Activated gamma-delta T cell (primary cell): Measurements from ENCODE around the gene GSG1L.
"Not testable (repeated sequence)": the region's sequence is repeated elsewhere in the genome, so short reads cannot be mapped to it uniquely, and the experiment has no call there.

Experiments used
- DNase-seq: peaks from one replicate; lab custom pipeline; 2025; lab: John Stamatoyannopoulos, UW

The GSG1L gene

DNA sequence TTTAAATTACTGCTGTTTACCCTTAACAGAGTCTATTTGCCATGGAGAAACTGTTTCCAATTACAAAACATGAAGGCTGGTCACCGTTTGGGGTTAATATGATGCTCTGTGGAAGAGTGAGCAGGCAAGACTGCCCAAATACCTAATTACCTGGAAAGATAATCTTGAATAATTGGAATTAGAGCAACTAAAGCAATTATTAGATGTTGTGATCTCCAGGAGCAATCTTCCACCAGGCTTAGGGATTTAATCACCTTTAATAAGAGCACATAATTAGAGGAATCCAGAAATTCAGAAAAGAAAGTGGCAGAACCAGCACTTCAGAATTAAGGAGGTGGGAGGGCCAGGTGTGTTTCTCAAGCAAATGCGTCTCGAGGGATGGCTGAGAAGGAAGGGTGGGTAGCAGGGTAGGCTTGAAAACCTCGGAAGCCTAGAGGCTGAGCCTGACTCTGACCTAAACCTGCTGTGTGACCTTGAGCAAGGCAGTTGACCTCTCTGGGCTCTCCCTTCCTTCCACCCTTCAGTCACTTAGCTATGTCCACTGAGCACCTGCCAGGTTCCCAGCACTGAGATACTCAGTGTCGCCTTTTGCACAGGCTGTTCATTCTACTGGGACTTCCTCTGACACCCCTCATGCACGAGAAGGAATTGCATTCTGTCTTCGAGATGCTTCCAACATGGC is 113.2 kb downstream of the GSG1L start:
- DNase-seq = no peak

DNA sequence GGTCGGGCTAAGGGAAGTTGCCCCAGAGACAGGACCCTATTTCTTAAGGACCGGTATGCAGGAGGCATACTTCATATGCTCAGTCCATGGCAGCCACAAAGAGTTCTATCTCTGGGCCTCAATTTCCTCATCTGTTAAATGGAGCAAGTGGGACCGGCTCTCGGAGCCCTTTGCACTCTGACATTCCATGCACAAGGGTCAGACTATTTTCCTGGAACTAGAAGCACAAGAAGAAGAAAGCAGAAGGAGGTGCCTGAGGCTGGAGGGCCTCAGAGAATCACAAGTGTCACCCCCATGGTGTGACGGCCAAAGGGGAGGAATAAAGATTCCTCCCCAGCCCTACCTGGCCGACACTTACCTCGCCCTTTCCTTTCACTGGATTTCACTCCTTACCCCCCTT is 115.8 kb downstream of the GSG1L start:
- DNase-seq = no peak

DNA sequence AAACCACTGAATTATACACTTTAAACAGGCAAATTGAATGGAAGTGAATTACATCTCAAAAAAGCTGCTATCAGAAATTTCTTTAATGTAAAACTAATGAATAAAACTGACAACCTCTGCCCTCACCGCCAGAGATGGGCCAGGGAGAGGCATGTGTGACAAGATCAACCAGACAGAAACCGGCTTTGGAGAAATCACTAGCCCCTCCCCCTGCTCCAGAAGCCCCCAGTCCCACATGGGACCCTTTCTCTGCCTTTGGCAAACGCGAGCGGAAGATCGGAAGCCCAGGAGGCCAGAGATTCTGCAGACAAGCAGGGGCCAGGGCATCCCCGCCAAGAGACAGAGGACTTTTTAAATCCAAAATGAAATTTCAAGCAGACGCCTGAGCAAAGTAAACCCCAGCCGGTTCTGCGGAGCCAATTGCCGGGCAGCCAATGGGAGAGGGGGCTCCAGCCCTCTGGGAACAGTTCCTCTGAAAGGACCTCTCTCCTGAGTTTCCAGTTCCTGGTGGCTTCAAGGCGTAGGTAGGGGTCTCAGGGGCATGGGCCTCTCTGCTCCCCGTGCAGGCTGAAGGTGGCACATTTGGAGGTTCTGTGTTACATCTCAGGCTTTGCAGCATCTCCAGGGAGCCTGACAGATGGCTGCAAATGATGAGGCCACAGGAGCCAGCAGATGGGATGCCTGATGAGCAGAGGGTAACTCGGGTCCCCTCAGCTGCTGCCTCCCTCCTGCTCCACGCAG is 118.1 kb downstream of the GSG1L start:
- DNase-seq = no peak

DNA sequence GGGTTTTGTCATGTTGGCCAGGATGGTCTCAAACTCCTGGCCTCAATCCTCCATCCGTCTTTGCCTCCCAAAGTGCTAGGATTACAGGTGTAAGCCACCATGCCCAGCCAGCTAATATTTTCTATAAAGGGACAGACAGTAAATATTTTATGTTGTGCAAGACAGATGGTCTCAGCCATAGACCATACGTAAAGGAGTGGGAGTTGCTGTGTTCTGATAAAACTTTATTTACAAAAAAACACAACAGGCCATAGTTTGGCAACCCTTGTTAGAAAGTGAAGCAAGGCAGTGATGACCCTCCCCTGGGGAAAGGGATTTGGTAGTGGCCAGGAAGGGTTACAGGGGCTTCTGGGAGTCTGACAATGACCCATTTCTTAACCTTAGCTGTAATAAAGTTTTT is 119.7 kb downstream of the GSG1L start:
- no peak for DNase-seq

DNA sequence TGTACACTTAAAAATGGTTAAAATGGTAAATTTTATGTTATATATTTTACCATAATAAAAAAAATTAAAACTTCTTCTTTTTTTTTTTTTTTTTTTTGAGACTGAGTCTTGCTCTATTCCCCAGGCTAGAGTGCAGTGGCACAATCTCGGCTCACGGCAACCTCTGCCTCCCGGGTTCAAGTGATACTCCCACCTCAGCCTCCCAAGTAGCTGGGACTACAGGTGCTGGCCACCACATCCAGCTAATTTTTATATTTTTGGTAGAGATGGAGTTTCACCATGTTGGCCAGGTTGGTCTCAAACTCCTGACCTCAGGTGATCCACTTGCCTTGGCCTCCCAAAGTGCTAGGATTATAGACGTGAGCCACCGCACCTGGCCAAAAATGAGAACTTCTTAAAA is 121.4 kb downstream of the GSG1L start:
- DNase-seq = not testable (repeated sequence)

DNA sequence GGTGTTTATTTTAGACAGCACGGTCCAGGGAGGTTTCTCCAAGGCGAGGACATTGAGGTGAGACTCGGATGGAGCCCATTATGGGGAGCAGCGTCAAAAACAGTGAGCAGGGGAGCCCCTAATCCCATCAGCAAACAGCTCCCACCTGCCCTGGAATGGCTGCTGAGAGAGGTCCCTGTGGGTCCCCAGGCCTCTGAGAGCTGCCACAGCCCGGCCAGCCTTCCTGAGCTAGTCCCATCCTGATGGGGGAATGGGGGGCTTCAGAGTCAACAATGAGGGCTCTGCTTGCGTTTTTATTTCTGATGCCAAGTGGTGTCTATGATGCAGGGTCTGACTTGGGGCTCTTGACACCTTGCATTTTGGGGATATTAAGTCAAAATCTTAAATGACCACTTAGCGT is 128.4 kb downstream of the GSG1L start:
- no peak for DNase-seq

DNA sequence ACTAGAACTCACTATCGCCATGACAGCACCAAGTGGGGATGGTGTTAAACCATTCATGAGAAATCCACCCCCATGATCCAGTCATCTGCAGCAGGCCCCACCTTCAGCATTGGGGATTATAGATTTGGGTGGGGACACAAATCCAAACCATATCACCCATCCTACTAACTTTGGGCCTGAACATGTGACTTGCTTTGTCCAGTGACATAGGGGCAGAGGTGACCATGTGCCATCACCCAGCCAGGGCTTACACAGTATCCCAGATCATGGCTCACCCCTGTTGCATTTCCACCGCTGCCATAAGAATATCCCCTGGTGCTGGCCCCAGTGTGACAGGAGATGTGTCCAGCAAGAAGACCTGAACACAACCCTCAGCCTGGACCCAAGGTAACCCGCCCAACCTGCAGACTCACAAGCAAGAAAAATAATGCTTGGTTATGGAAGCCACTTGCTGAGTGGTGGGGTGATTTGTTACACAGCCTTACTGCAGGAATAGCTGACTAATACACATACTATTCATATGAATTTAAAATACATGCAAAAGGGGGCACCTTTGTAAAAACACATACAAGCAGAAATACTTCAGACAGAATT is 130.9 kb downstream of the GSG1L start:
- DNase-seq = no peak

DNA sequence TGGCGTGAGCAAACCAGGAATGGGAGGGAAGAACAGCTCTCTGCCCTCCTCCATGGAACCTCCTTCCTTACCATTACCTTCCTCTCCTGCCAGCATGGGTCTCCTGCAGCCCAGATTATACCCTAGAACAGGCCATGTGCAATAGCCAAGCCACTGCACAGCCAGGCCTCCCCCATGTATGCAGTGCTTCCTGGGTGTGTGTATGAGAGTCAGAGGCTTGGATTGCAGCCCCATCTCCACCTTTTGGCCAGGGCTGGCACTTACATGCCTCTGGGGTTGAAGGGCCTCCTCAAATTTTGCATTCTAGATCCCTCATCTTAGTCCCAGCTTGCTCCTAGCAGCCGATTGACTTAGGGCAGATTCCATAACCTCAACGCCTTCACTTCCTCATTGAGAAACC is 133.7 kb downstream of the GSG1L start:
- DNase-seq = no peak

DNA sequence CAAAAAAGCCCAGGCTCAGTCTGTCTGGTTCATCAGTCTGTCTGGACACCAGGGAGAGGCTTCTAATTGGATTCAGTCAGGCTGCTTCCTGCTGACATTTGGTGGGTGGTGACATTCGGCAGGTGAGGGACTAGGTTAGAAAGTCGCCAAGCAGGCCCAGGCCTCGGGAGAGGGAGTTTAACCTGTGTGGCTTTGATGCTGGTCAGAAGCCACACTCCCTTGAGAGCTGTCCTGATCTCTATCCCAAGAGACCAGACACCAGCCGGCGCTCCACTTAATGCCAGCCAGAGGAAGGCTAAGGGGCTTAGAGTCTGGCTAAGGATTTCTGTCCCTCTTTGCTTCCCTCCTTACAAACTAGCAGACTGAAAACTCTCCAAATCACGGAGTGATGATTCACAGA is 135.0 kb downstream of the GSG1L start:
- no peak for DNase-seq

DNA sequence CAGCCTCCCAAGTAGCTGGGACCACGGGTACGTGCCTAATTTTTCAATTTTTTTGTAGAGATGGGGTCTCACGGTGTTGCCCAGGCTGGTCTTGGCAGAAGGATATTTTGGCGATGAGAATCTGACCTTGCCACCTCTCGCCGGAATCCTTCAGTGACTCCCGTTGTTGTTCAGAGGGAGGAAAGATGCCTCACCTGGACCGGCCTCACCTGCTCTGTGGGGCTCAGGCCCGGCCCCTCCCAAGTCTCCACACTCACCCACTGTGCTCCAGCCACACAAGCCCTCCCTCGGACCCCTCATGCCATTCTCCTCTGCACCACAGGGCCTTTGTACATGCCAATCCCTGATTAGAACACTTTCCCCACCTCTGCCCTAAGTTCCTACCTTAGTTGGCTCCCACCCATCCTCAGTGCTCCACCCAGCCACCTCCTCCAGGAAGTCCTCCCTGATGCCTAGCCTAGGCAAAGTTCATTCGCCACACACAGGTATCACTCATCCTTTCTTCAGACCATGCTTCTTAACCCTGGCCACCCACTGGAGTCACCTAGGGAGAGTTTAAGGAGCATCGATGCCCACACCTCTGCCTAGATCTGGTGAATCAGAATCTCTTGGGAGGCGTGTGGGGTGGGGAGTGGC is 136.1 kb downstream of the GSG1L start:
- DNase-seq = no peak

DNA sequence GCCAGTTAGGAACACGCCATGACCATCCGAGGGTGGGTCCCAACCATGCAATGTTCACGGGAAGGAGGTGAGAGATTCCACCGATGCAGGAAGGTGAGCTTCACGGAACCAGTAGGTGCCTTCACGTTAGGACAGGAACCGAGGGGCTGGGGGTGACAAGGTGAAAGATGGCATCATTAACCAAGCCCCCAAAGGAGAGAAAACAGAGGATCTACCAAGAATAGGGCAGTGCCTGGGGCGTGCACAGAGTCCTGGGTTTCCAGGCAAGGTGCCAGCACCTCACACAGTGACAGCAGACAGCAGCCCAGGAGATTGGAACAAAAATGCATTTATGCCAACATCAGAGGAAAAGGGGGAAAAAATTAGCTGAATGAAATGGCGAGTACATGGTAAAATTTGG is 137.9 kb downstream of the GSG1L start:
- no peak for DNase-seq

DNA sequence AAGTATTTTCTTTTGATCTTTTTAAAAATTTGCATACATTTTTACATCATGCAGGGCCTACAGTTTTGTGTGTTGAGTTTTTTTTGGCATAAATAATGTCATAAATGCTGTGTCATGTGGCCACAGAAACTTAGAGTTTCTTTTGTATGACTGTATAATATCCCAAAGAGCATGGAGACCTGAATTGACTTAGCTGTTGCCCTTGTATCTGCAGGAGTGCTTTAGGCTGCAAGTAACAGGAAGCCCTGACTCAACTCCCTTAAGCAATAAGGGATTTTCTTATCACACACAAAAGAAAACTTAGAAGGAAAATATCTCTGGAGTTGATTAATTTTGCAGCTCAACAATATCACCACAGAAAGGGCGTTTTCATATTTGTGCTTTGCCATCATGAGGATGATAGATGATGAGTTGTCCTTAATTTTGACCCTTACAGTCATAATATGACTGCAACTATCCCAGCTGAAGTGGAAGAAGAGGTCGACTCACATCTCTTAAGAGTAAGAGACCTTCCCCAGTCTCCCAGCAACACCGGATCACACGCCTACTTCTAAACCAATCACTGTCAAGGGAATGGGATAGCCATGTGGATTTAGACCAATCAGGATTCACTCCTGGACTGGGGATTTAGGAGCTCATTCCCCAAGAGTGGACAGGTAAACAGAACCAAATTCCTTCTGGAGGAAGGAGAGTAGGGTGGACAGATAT is 138.9 kb downstream of the GSG1L start:
- no peak for DNase-seq

DNA sequence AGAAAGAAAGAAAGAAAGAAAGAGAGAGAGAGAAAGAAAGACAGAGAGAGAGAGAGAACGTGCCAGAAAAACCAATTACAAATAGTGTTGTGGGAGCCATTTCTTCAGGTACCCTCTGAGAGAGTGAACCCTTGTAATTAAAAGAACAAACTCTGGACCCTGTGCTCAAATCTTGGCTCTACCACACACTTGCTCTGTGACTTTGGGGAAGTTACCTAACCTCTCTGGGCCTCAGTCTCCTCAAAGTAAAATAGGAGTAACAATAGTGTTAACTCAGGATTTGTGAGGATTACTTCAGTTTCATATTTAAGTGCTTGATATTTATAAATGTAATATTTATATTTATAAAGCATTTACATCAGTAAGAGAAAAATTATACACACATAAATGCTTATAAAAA is 139.8 kb downstream of the GSG1L start:
- no peak for DNase-seq

DNA sequence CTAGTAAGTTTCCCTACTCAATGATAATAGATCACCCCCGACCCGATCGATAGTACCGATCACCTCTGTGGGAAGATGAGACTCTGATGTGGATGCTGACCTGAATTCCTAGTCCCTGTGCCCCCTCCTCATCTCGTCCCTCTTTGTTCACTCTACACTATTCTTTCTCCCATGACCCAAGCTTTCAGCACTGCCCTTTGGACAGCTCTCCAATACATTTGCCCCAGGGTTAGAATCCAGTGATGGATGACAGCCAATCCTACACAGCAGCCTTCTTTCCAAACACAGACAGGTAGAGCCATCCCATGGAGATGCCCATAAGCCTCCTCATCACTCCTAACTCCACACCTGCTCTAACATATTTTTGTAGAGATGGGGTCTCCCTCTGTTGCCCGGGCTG is 141.1 kb downstream of the GSG1L start:
- DNase-seq = no peak

DNA sequence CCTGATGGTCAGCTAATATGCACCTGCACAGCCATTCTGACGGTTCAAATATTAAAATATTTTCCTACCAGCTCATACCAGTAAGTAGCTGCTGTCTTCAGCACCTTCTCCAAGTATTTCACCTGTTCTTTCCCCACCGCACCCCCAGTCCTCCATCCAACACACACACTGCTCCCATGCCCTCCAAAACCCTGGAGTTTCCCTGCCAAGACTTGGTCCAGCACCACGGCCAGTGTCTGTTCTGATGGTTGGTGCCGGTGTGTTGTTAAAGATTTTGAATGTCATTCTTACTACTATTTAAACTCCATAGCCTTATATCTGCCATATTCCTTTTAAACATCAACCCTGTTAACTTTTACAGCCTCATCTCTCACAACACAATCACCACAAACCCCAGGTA is 142.4 kb downstream of the GSG1L start:
- DNase-seq = no peak

DNA sequence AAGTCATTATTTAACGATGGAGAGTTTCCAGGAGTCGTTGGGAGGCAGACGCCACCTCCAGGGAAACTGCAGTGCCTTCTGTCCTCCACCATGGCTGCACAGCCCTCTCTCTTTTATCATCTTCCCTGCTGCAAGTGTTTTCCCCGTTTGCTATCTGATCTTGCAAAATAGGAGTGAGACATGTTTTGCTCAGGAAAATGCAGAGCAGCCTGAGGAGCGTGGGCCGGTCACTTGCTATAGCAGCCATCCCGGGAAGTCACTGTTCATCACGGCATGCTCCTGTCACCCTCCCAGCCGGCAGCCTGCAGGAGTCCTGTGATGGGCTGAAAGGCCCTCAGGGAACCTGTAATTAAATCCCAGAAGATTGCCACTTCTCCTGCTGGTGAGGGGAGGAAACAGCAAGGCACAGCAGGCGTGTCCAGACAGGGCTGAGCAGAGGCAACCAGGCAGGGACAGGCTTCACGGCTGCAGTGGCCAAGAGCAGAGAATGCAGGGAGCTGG is 143.1 kb downstream of the GSG1L start:
- no peak for DNase-seq

DNA sequence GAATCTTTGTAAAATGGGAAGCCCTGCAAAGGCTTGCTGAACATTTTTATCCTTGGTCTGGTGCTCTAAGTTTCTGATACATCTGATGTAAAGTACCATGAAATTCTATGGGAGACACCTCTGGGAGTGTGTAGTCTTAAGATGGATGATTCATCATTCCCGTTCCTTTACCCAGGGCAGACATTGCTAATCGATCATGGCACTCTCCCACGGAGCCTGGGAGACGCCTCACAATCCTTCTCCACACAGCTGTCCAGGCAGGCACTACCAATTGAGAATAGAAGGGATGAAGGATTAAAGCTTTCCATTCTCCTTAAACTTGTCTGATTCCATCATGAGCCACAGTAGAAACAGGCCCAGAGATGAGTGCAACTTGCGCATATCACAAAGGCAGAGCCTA is 144.8 kb downstream of the GSG1L start:
- no peak for DNase-seq

DNA sequence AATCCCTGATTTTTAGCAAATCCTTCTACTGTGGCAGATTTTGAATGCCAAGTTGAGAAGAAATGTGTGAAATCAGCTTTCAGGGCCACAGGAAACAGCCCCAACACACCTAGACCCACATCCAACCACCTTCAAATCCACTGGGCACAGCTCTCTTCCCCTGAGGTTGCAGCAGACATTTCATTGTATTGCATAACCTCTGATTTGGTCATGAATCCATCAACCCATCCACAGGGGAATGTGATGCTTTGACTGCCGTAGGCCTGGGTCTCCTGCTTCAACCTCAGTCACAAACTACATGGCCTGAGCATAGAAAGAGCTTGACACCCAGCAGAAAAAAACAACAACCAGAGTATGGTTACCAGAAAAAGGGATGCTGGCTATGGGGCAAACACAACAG is 145.6 kb downstream of the GSG1L start:
- no peak for DNase-seq

DNA sequence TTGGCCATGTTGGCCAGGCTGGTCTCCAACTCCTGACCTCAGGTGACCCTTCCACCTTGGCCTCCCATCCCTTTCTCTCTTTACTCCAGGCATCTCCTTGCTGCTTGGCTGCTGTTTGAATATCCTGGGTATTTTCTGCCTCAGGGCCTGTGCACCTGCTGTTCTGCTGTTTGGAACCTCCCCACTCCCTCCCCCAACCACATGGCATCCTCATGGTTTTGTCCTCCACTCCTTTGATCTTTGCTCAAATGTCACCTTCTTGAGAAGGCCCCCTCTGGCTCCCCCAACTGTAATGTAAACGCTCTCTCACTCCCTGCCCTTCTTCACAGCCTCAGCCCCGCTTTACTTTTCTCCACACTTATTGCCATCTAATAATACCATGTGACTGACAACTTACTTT is 152.0 kb downstream of the GSG1L start:
- no peak for DNase-seq

DNA sequence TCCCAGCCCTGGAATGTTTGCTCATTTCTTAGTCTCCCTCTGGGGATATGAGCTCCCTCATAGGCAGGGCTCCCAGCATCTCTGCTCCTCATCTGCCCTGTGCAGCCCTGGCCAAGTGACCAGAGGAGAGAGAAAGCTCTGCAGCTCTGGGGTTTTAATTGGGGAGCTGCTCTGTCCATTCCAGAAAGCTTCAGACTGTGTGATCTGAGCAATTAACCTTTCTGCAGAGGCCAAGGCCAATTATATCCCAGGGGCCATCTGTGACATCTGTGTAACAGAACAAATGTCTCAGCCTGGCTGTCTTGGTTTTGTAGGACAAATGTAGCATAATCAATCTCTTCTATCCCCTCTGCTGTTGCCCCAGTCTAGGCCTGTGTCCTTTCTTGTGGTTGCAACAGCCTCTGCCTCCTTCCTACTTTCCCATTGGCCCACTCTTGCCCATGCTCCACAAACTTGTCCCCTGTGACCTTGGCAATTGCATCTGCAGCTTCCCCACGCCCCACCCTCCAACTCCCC is 156.0 kb downstream of the GSG1L start:
- no peak for DNase-seq

DNA sequence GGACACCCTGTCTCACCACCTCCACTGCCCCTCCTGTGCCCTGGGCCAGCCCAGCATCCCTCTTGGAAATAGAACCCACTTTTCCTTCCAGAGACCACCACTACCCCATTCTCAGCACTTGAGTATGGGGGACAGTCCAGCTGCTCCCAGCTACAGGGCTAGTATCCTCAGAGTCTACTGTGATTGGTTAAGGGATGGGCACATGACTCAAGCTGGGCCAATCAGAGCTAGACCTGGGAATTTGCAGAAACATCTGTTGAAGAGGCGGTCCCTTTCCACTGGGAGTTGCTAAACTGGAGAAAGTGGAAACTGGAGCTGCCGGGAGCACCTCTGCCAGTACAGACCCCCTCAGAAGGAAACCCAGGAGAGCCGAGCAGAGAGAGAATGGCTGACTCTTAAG is 156.6 kb downstream of the GSG1L start:
- no peak for DNase-seq
